Stimulated activated CD8-positive, alpha-beta memory T cell treated with anti-CD3 and anti-CD28 coated beads, Interleukin-12 subunit alpha, Interleukin-12 subunit beta, amount 100 ng/mL, for 1 hour (primary cell): Measurements from ENCODE around the gene MLXIP.

ENCODE experiments used
- DNase-seq: peaks from one replicate; pipeline ENCODE4 v3.0.0-alpha.2; 2020; ENCODE audit warnings: low read depth

MLXIP gene

DNA sequence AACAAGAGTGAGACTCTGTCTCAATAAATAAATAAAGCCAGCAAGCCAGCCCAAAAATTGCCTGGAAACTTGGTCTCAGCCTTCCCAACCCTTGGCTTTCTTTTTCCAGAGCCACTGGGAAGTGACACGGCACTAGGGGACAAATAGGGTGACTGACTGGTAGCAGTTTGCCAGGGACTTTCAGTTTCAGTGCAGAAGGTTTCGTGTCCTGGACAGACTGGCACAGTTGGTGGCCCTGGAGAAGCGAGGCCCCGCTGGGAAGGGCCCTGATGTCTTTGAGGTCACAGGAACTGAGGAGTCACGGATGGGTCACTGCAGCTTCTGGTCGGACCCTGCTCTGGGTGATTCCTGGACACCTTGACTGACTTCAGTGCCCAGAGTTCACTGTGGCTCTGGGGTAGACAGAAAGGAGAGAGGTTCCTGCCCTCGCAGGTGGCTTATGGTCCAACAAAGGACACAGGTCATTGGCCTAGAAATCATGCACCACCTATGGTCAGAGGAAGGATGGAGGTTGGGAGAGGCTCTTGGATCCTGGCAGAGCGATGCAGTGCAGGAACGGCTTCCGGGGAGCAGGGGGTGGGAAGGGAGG, 107.0 kb downstream of the MLXIP start:
- DNase-seq, result no peak

DNA sequence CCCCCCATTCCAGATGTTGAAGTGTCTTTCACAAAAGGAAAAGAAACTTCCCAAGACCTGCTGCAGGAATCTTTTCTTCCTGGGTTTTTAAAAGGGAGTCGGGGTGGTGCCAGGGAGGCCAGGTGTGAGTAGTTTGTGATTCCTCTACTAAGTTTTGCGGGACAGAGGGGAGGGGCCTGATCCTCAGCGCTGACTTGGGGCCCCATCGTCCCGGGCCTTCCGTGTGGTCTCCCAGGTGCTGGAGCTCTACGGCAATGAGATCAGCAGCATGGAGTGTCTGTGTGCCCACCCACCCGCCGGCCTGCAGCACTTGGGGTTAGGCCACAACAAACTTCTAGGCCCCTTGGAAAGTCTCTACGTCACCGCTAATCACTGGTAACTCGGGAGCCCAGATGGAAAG, 108.9 kb downstream of the MLXIP start:
- DNase-seq, result no peak

DNA sequence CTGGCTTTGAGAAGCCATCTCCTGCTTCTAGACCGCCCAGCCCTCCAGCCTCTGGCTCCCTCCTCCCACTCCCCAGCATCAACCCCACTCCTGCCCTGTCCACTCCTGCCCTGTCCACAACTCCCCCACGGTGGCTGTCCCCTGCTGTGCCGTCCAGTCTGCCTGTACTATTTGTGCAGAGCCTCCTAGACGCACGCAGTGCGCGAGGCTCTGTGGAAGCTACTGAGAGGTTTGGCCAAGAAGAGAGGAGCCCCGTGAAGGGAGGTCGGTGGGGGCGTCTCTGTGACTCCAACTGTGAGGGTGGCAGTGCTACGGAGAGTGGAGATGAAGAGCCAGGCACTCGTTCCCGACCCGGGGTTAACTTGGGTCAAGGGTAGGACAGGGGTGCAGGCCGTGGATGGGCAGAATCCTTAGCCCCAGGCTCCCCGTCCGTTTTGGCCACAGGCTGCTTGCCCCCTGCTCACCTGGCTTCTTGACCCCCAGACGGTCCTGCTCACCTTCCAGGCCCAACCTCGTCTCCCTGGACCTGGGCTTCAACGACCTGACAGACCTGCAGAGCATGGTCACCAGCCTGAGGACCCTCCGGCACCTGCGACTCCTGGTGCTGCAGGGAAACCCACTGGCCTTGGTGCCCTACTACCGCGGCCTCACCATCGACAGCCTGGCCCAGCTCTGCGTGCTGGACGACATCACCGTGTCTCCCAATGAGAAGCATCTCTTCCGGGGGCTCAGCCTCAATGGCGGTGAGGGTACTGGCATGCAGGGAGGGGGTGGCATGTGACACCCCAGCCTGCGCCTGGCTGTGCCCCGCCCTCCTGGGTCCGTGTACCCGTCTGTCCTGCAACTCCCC, 111.3 kb downstream of the MLXIP start:
- no peak for DNase-seq

GRCh38 chr12:122190842-122191668, 112.5 kb downstream of the MLXIP start:
- DNase-seq, result peak; percentile 51

DNA sequence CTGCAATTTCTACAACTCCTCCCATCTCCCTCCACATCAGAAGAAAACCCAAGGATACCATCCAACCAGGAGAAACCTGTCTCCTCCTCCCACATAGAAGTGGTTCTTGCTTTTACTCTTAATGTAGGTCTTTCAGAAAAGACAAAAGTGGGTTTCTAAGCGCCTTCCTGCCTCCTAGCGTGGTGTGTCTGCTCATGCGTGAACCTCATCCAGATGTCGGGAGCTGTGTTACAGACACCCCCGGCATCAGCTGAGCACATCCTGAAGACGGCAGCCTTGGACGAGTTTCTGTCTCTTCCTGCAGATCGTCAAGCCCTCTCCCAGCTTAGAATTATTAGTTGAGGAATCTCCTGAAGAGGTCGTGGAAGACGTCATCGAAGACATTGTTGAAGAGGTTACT, 113.9 kb downstream of the MLXIP start:
- DNase-seq, result no peak

GRCh38 chr12:122194804-122195203, 116.2 kb downstream of the MLXIP start:
- no peak for DNase-seq

- no peak for DNase-seq
These were observed 116.8 kb downstream of the MLXIP start for GRCh38 chr12:122195405-122195804.
